Measurements from ENCODE around the gene GRIN2B.

DNA sequence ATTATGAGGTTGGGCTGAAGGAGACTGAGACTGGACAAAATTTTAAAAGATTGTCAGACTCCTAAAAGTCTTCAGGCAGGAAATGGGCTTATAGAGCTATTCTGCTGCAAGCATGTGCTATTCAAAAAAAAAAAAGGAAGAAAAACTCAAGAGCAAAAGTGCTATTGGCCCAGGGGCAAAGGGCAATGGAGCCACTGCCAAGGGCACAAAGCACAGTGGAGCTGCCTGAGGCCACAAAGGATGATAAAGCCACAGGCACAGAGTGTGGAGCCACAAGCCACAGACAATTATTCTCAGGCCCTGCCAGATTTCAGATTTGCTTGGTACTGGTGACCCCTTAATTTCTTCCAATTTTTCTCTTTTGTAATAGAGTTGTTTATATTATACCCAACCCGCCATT is 29.6 kb upstream of the GRIN2B start:
- no peak for TF ChIP-seq POLR2A (IDR thresholded peaks at IDR 0.05)
- TF ChIP-seq, protein P1, sequence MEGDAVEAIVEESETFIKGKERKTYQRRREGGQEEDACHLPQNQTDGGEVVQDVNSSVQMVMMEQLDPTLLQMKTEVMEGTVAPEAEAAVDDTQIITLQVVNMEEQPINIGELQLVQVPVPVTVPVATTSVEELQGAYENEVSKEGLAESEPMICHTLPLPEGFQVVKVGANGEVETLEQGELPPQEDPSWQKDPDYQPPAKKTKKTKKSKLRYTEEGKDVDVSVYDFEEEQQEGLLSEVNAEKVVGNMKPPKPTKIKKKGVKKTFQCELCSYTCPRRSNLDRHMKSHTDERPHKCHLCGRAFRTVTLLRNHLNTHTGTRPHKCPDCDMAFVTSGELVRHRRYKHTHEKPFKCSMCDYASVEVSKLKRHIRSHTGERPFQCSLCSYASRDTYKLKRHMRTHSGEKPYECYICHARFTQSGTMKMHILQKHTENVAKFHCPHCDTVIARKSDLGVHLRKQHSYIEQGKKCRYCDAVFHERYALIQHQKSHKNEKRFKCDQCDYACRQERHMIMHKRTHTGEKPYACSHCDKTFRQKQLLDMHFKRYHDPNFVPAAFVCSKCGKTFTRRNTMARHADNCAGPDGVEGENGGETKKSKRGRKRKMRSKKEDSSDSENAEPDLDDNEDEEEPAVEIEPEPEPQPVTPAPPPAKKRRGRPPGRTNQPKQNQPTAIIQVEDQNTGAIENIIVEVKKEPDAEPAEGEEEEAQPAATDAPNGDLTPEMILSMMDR (IDR thresholded peaks at IDR 0.05) = no peak
